Gastroesophageal sphincter (tissue), 4 donors: ENCODE data around the gene AP2A2. TPM values are rescaled to one million over a fixed set of nuclear protein-coding genes. Genes with fewer than 3 reads are reported as not detected.

Experiments used
- ATAC-seq: fragments of 150-250 bp; one replicate; pipeline ENCODE4 v1.9.1; 2016; ENCODE audit warnings: mild to moderate bottlenecking, moderate library complexity
- H3K27ac ChIP-seq, 4 donors: fragments of 200-600 bp; sonication (generic) in 3 of 4; 1 replicate in 3 of 4; 2 replicates in 1 of 4; pipeline ENCODE4 v1.5.1; 2016 to 2019
- H3K27me3 ChIP-seq: fragments of 200-600 bp; sonication (generic); one replicate; pipeline ENCODE4 v1.5.1; 2019
- H3K36me3 ChIP-seq, 2 donors: fragments of 200-600 bp; sonication (generic); one replicate each; pipeline ENCODE4 v1.5.1; 2019; ENCODE audit warnings: control low read depth in 1 of 2
- H3K4me1 ChIP-seq, 3 donors: fragments of 200-600 bp; sonication (generic); 1 replicate in 2 of 3; 2 replicates in 1 of 3; pipeline ENCODE4 v1.5.1; 2016 to 2019; ENCODE audit warnings: control low read depth in 2 of 3
- H3K4me3 ChIP-seq, 2 donors: fragments of 200-600 bp; sonication (generic); one replicate each; pipeline ENCODE4 v1.5.1; 2019; ENCODE audit warnings: mild to moderate bottlenecking in 1 of 2, moderate library complexity in 1 of 2
- H3K9me3 ChIP-seq, 3 donors: fragments of 200-600 bp; sonication (generic); one replicate each; pipeline ENCODE4 v1.5.1; 2017 to 2019; ENCODE audit warnings: control low read depth in 2 of 3
- CTCF ChIP-seq, 4 experiments: fragments of 200-600 bp in 2 of 4; fragments of 450-650 bp in 2 of 4; sonication (generic) in 1 of 4; IDR thresholded peaks; one replicate each; pipeline ENCODE4 v1.5.1; 2017 to 2019; ENCODE audit warnings: antibody characterized with exemption in 4 of 4, mild to moderate bottlenecking in 2 of 4, moderate library complexity in 2 of 4
- EP300 ChIP-seq: sonication (generic); formaldehyde crosslinking; IDR thresholded peaks from one replicate; pipeline ENCODE4 v1.6.1; 2017; ENCODE audit warnings: antibody characterized with exemption, mild to moderate bottlenecking
- POLR2A ChIP-seq, 2 donors: fragments of 450-650 bp; IDR thresholded peaks; one replicate each; pipeline ENCODE4 v1.6.1; 2017; ENCODE audit warnings: antibody characterized with exemption in 2 of 2, mild to moderate bottlenecking in 2 of 2, moderate library complexity in 1 of 2
- POLR2AphosphoS5 ChIP-seq: sonication (generic); formaldehyde crosslinking; IDR thresholded peaks from one replicate; pipeline ENCODE4 v1.6.1; 2017; ENCODE audit warnings: antibody characterized with exemption
- WGBS, 2 donors: methylation state at CpG; one replicate each; pipeline ENCODE4 v1.1.5; 2018; ENCODE audit warnings: low coverage in 1 of 2; 5-methylcytosine and 5-hydroxymethylcytosine counted together
- total RNA-seq, 4 donors: library from RNA; depleted of rRNA; stranded (reverse); fragments of >200 nt; gene quantifications; one replicate each; pipeline ENCODE4 v1.1.0, GENCODE V29; 2016

Gene AP2A2
- total RNA-seq, 4 donors from 2014 or later = 47.9 to 88.5 (median 61.6) TPM

- Histone ChIP-seq H3K4me1 (no peaks in the 10 kb centered on the region), H3K9me3 (no peaks in the 10 kb centered on the region), H3K36me3 (peaks cover 0 to 63% of the 10 kb centered on the region in 2 donors), H3K27ac (no peak overlapping the region), H3K4me3 (no peak overlapping the region), H3K27me3 (no peaks in the 10 kb centered on the region)
- TF ChIP-seq CTCF (IDR thresholded peaks at IDR 0.05) = no peak
- no peak for TF ChIP-seq POLR2A (IDR thresholded peaks at IDR 0.05)
- TF ChIP-seq EP300 = no peak
- no peak for TF ChIP-seq POLR2AphosphoS5
- no CpG with 5 or more reads among the region's 13 CpGs for WGBS, 2 donors
- ATAC-seq = no peak
Observed at GRCh38 chr11:889257-889656, 36.4 kb upstream of the AP2A2 start.

- WGBS, 2 donors = 100% methylated on average over 4 to 5 of the region's 32 CpGs
Observed at GRCh38 chr11:889687-890475, 35.8 kb upstream of the AP2A2 start.

GRCh38 chr11:890794-891540 lies 34.7 kb upstream of the AP2A2 start:
- no peak overlapping the region for H3K4me3 ChIP-seq

More at GRCh38 chr11:889687-890475, 35.8 kb upstream of the AP2A2 start:
- Histone ChIP-seq H3K27ac (no peak overlapping the region), H3K27me3 (no peaks in the 10 kb centered on the region), H3K36me3 (peaks cover 0 to 62% of the 10 kb centered on the region in 2 donors), H3K9me3 (no peaks in the 10 kb centered on the region), H3K4me1 (no peaks in the 10 kb centered on the region), H3K4me3 (no peak overlapping the region)
- ATAC-seq = no peak
- no peak for TF ChIP-seq EP300
- no peak for TF ChIP-seq POLR2A (IDR thresholded peaks at IDR 0.05)
- no peak for TF ChIP-seq POLR2AphosphoS5

GRCh38 chr11:893008-893654 lies 32.5 kb upstream of the AP2A2 start:
- TF ChIP-seq CTCF (IDR thresholded peaks at IDR 0.05) (no peak), EP300 (no peak), POLR2A (IDR thresholded peaks at IDR 0.05) (no peak), POLR2AphosphoS5 (no peak)
- no peak for ATAC-seq
- peaks cover 0 to 9% (median 0%) of the 10 kb centered on the region in 3 donors for H3K4me1 ChIP-seq
- H3K27ac ChIP-seq = no peak overlapping the region
- H3K36me3 ChIP-seq = peaks cover 0 to 42% of the 10 kb centered on the region in 2 donors
- no peaks in the 10 kb centered on the region for H3K27me3 ChIP-seq
- no CpG with 5 or more reads among the region's 13 CpGs for WGBS, 2 donors
- no peak overlapping the region for H3K4me3 ChIP-seq
- no peaks in the 10 kb centered on the region for H3K9me3 ChIP-seq

More at GRCh38 chr11:890794-891540, 34.7 kb upstream of the AP2A2 start:
- no CpG with 5 or more reads among the region's 27 CpGs for WGBS, 2 donors
- Histone ChIP-seq H3K36me3 (peaks cover 0 to 56% of the 10 kb centered on the region in 2 donors), H3K9me3 (no peaks in the 10 kb centered on the region), H3K4me1 (no peaks in the 10 kb centered on the region), H3K27ac (no peak overlapping the region), H3K27me3 (no peaks in the 10 kb centered on the region)
- no peak for TF ChIP-seq POLR2A (IDR thresholded peaks at IDR 0.05)
- no peak for TF ChIP-seq CTCF (IDR thresholded peaks at IDR 0.05)
- no peak for TF ChIP-seq POLR2AphosphoS5
- no peak for TF ChIP-seq EP300
- no peak for ATAC-seq

- peaks cover 0 to 15% (median 0%) of the 10 kb centered on the region in 3 donors for H3K4me1 ChIP-seq
- H3K27ac ChIP-seq = no peak overlapping the region
- no peak overlapping the region for H3K4me3 ChIP-seq
- H3K9me3 ChIP-seq = no peaks in the 10 kb centered on the region
- H3K27me3 ChIP-seq = no peaks in the 10 kb centered on the region
- H3K36me3 ChIP-seq = peaks cover 0 to 50% of the 10 kb centered on the region in 2 donors
- WGBS, 2 donors = no CpG with 5 or more reads among the region's 12 CpGs
- TF ChIP-seq POLR2A (IDR thresholded peaks at IDR 0.05) = no peak
- TF ChIP-seq CTCF (IDR thresholded peaks at IDR 0.05) = no peak
- no peak for TF ChIP-seq POLR2AphosphoS5
- no peak for TF ChIP-seq EP300
- ATAC-seq = no peak
Observed at GRCh38 chr11:894575-895201, 31.0 kb upstream of the AP2A2 start.
